HUES64 (cell line): ENCODE results near the gene ADRA2B.
A peak's percentile ranks its signal among the peaks of the same experiment; 100 is the strongest.
"Not testable (repeated sequence)": the region's sequence is repeated elsewhere in the genome, so short reads cannot be mapped to it uniquely, and the experiment has no call there.

Source experiments
- H3K27ac ChIP-seq: 2 replicates; pipeline ENCODE4 v1.7.0; 2013; ENCODE audit warnings: low read depth, low read length, inconsistent platforms
- H3K27me3 ChIP-seq: 2 replicates; pipeline ENCODE4 v1.6.1; 2013; ENCODE audit warnings: mild to moderate bottlenecking, low read length; ENCODE audit not compliant: insufficient read depth
- H3K36me3 ChIP-seq: 2 replicates; pipeline ENCODE4 v1.6.1; 2013; ENCODE audit warnings: mild to moderate bottlenecking, low read length; ENCODE audit not compliant: insufficient read depth
- H3K4me1 ChIP-seq: 2 replicates; pipeline ENCODE4 v1.6.1; 2013; ENCODE audit warnings: mild to moderate bottlenecking, low read length, moderate library complexity; ENCODE audit not compliant: insufficient read depth
- H3K4me3 ChIP-seq: 2 replicates; pipeline ENCODE4 v1.5.1; 2013; ENCODE audit warnings: mild to moderate bottlenecking, low read length, moderate library complexity
- H3K9ac ChIP-seq: 2 replicates; pipeline ENCODE4 v1.6.1; 2013; ENCODE audit warnings: mild to moderate bottlenecking, low read depth, low read length
- H3K9me3 ChIP-seq: 2 replicates; pipeline ENCODE4 v1.6.1; 2013; ENCODE audit warnings: low read depth, low read length; ENCODE audit not compliant: insufficient read depth
- WGBS: fragments of 150-250, 120-280 bp; methylation state at CpG from one replicate; pipeline ENCODE4 v1.1.7; 2013; ENCODE audit warnings: missing lambda C conversion rate; 5-methylcytosine and 5-hydroxymethylcytosine counted together

Gene ADRA2B

DNA sequence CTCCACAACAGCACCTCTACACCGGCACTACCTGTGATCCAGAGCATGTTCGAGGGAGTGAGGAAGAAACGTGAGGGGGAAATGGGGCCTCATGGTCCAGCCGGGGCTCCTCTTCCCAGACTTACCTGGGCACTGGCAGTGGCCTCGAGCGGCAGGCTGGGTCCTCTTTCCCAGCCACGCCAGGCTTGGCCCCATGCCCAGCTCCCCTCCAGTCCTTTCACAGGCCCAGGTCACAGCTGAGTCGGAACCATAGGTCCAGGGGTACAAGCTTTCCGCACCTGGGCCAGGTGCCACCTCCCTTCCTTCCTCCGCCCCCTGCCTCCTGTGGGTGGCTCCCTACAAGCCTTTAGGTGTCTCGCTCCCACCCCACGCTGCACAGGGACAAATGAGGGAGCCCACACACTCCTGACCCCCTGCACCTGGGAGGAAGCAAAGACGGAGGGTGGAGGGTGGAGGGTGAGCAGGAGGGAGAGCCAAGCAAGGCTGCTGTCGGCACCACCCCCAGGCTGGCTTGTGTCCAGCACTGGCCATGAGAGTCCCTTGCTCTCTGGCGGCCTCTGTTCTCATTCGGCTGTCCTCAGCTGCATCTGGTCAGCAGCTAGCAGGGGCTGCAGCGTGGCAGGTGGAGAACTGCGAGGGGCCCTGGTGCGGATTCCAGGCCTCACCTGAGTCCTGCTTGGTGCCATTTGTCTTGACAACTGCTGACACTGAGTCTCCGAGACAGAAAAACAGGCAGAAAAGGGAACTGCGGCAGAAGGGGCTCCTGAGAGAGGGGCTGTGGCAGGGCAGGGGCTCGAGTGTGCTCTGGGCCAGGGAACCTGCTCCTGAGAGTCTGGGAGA is 26.8 kb downstream of the ADRA2B start:
- H3K27me3 ChIP-seq: no peaks in the 10 kb centered on the region
- no peak overlapping the region for H3K4me3 ChIP-seq
- H3K4me1 ChIP-seq: peaks cover 11% of the 10 kb centered on the region
- H3K27ac ChIP-seq: no peak overlapping the region
- no peaks in the 10 kb centered on the region for H3K9me3 ChIP-seq
- no peaks in the 10 kb centered on the region for H3K36me3 ChIP-seq
- WGBS: 87% methylated on average over 22 of the region's 22 CpGs
- 0 out of 2 replicates have a peak overlapping the region, but pooled peaks have one; percentile 4 for H3K9ac ChIP-seq

GRCh38 chr2:96088340-96089335 is 27.7 kb downstream of the ADRA2B start:
- H3K9me3 ChIP-seq: no peaks in the 10 kb centered on the region
- no peak overlapping the region for H3K9ac ChIP-seq
- H3K27me3 ChIP-seq: no peaks in the 10 kb centered on the region
- H3K4me1 ChIP-seq: peaks cover 11% of the 10 kb centered on the region
- 91% methylated on average over 19 of the region's 19 CpGs for WGBS
- no peaks in the 10 kb centered on the region for H3K36me3 ChIP-seq
- no peak overlapping the region for H3K27ac ChIP-seq
- H3K4me3 ChIP-seq: no peak overlapping the region

- Histone ChIP-seq H3K9me3 (no peaks in the 10 kb centered on the region), H3K36me3 (no peaks in the 10 kb centered on the region), H3K9ac (no peak overlapping the region), H3K4me1 (peaks cover 6% of the 10 kb centered on the region), H3K27me3 (no peaks in the 10 kb centered on the region), H3K27ac (no peak overlapping the region), H3K4me3 (no peak overlapping the region)
- WGBS: 96% methylated on average over 2 of the region's 2 CpGs
Measured at GRCh38 chr2:96087130-96087529, 29.2 kb downstream of the ADRA2B start.

GRCh38 chr2:96085541-96086355 is 30.6 kb downstream of the ADRA2B start:
- 92% methylated on average over 12 of the region's 12 CpGs for WGBS
- H3K4me3 ChIP-seq: no peak overlapping the region
- no peaks in the 10 kb centered on the region for H3K27me3 ChIP-seq
- no peaks in the 10 kb centered on the region for H3K4me1 ChIP-seq
- no peak overlapping the region for H3K27ac ChIP-seq
- no peaks in the 10 kb centered on the region for H3K36me3 ChIP-seq
- no peak overlapping the region for H3K9ac ChIP-seq
- H3K9me3 ChIP-seq: no peaks in the 10 kb centered on the region

- H3K9ac ChIP-seq, H3K4me3 ChIP-seq, H3K36me3 ChIP-seq, H3K4me1 ChIP-seq, H3K27me3 ChIP-seq, H3K9me3 ChIP-seq, H3K27ac ChIP-seq: not testable (repeated sequence)
- 88% methylated on average over 5 of the region's 7 CpGs for WGBS
Measured at GRCh38 chr2:96084858-96085518, 31.4 kb downstream of the ADRA2B start.

GRCh38 chr2:96083989-96084857 is 32.1 kb downstream of the ADRA2B start:
- H3K27ac ChIP-seq: no peak overlapping the region
- 93% methylated on average over 22 of the region's 22 CpGs for WGBS
- no peaks in the 10 kb centered on the region for H3K9me3 ChIP-seq

GRCh38 chr2:96083064-96083939 is 33.1 kb downstream of the ADRA2B start:
- H3K4me1 ChIP-seq: no peaks in the 10 kb centered on the region
- no peak overlapping the region for H3K4me3 ChIP-seq
- no peak overlapping the region for H3K27ac ChIP-seq
- no peak overlapping the region for H3K9ac ChIP-seq
- WGBS: 92% methylated on average over 9 of the region's 9 CpGs
- H3K27me3 ChIP-seq: no peaks in the 10 kb centered on the region
- H3K9me3 ChIP-seq: no peaks in the 10 kb centered on the region
- H3K36me3 ChIP-seq: no peaks in the 10 kb centered on the region

More at GRCh38 chr2:96083989-96084857, 32.1 kb downstream of the ADRA2B start:
- H3K4me1 ChIP-seq: no peaks in the 10 kb centered on the region
- H3K4me3 ChIP-seq: no peak overlapping the region
- H3K27me3 ChIP-seq: no peaks in the 10 kb centered on the region
- H3K36me3 ChIP-seq: no peaks in the 10 kb centered on the region
- no peak overlapping the region for H3K9ac ChIP-seq

DNA sequence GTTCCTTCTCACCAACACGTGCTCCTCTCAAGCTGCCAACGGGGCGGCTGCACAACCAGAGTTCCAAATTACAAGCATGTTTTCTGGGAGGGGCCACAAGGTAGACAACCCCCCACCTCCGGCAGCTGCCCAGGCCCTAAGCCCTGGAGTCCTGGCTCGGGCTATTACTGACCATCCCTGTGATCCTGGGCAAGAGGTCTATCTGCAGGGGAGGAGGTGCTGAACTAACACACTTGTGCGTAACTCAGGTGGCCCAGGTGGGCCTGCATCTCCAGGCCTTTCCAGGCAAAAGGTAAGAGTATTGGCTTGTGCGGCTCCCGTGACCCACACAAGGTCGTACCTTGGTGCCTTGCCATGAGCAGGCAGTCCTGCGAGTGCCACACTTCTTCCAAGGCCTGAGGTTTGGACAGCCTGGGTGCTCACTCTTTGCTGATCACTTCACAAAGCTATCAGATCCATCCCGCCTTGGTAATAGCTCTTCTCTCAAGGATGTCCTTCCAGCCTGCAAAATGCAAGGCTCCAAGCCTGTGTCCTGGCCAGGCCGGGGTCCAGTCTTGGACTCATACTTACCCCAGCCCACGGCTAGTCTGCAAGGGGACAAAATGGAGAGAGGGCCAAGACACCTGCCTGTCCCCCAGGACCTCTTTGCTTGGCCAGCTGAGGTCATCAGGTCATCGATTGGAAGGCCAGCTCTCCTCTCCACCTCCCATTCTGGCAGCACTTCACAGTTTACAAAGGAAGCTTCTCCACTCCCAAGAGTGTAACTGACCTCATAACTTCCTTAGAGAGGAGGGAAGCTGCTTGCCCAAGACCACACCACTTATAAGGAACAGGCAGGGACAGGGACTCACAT is 33.9 kb downstream of the ADRA2B start:
- Histone ChIP-seq H3K4me3 (no peak overlapping the region), H3K9me3 (no peaks in the 10 kb centered on the region), H3K9ac (no peak overlapping the region), H3K36me3 (no peaks in the 10 kb centered on the region), H3K27me3 (no peaks in the 10 kb centered on the region), H3K4me1 (no peaks in the 10 kb centered on the region), H3K27ac (no peak overlapping the region)
- 94% methylated on average over 14 of the region's 14 CpGs for WGBS
